ACHN (cell line): ENCODE data around the gene LAMC3.

ENCODE experiments used
- DNase-seq: peaks from one replicate; pipeline ENCODE4 v3.0.0-alpha.2; 2015
- in situ Hi-C: cut with HindIII; loops from 2 replicates; pipeline ENCODE4 v1.10.0; 2017; ENCODE audit warnings: low sequenced_read_pairs, low pct_ligation_motif_present, low pct_unique_long_range_greater_than_20kb

The LAMC3 gene

DNA sequence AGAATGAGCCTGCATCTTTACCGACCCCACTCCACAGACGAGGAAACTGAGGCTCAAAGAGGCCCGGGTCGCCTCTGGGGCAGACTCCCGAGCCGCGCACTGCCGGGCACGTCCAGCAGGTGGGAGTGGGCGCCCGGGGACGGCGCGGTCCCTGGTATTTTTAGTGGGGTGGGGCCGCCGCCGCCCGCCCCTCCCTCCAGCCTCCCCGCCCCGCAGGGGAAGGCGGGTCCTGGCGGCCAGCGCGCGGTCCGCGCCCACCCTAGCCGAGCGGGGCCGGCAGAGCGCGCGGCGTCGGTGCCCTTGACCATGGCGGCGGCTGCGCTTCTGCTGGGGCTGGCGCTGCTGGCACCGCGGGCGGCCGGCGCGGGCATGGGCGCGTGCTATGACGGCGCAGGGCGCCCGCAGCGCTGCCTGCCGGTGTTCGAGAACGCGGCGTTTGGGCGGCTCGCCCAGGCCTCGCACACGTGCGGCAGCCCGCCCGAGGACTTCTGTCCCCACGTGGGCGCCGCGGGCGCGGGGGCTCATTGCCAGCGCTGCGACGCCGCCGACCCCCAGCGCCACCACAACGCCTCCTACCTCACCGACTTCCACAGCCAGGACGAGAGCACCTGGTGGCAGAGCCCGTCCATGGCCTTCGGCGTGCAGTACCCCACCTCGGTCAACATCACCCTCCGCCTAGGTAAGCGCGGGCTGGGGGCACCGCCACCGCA is at the start of gene LAMC3:
Gene LAMC3, plus strand, starts transcription at position 266 of the 710 bp plus-strand sequence. Its CDS starts 41 bp downstream, at position 307.
- in situ Hi-C loops: no loop called here
- DNase-seq: peak; percentile 41

DNA sequence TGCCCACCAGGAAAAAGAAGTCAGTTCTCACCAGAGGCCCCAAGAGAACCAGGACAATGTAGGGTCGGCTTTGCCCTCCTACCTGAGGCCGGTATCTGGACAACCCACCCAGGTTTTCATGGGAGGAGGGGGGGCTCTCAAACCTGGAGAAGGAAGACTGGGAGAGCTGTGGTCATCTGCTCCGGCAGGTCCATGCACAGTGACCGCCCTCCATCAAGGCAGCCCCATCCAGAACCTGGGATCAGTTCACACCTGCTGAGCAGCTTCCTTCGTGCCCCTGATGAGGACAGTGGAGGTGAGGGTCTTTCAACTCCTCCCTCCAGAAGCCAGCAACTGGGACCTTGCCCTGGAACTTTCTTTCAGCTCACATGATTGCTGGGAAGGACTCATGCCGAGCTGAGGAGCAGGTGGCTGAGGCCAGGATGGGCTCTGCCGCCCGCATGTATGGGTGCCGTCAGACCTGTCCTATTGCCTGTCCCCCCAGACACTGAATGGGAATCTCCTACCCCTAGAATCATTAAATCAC is 49.1 kb upstream of the LAMC3 start:
- no peak for DNase-seq
- in situ Hi-C loops: no loop called here

DNA sequence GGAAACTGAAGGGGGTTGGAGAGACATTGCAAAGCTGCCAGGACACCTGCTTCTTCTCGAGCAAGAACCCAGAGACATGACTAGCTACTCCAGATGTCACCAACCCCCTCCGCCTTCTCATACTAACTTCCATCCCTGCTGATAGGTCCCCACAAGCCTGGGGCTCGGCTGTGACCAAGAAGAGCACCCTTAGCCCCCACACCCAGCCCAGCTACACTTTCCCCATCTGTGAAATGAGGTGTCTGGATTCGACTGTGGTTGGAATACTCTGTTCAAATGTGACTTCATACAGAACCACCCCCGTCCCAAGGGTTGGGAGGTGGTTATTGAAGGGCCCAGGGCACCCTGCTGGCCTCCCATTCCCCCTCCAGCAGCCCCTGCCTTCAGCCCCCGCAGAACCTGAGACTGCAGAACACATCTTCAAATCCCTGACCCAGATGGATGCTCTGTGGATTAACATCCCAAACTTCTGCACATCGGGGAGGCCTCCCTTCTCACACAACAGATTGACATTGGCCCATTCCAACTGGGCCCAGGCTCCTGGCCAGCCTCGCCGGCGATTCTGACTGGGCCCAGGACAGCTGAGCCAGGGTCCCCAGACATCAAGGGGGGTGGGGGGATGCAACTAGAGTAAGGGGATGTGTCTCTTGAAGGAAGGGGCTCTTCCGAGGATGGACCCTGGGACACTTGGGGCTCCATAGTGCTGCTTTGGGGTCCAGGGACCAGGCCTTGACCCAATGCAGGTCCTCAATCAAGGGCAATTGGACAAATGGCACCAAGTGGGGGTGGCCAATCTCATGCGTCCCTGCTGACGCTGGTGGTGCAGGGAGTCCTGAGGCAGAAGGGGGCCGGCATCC is 48.2 kb upstream of the LAMC3 start:
- DNase-seq: no peak
- in situ Hi-C loops: no loop called here

DNA sequence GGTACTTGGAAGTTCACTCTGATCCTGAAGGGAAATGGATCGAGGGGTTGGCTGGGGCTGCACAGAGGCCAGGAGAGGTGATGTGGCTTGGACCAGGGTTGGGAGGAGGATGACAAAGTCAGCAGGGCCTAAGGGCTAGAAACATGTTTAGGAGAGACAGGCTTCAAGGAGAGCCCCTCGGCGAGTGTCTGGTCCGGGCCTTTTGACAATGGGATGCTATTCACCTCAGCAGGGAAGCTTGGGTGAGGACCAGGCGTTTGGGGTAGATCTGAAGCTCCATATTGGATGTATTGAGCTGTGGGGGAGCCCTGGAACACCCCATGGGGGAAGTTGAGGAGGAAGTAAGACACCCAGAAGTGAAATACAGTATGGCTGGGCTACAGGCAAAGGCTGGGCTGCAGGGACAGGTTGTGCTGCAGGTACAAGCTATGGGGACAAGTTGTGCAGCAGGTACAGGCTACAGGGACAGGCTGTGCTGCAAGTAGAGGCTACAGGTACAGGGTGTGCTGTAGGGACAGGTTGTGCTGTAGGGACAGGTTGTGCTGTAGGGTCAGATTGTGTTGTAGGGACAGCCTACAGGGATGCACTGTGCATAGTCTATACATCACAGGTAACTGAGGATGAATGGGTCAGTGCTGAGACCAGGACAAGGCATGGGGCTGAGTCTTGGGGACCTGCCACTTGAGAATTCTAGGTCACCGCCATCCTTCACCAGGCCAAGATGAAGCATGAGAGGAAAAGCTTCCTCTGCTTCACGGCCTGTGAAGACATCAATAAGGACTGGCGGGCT is 47.3 kb upstream of the LAMC3 start:
- in situ Hi-C loops: no loop called here
- DNase-seq: no peak

DNA sequence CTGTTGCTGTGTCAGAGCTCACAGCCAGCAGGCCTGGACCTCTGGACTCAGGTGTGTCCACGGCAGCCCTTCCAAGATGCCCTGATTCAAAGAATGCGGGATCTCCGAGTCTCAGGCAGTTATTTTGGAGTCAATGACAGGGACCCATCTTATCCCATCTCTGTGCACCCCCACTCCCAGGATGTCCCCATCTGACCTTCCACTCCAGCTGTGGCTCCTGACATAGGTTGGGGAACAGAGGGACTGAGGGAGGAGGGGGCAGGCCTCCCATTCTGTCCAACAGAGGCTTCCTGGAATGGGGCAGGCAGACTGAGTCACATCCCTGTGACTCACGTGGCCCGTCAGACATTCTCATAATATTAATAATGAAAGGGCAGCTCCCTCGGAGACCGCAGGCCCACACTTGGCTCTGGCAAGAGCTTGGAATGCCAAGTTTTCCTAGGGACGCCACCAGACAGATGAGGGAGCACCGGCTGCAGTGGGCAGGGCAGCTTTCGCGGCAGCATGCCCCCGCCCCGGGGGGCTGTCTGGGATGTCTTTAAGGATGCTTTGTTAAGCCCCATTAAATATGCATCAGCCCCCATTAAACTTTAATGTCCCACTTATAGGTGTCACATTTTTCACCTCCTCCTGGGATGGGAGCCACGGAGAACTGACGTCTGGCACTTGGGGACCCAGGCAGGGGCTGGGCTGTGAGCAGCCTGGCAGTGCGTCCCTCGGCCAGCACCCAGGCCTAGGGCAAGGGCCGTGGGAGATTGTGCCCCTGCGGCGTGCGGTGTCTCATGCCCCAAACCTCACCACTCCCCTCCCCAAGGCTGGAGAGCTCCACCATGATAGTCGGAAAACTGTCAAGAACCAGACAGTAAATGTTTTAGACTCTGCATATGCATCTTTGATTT is 46.3 kb upstream of the LAMC3 start:
- peak; percentile 94 for DNase-seq
- in situ Hi-C loops: no loop called here

DNA sequence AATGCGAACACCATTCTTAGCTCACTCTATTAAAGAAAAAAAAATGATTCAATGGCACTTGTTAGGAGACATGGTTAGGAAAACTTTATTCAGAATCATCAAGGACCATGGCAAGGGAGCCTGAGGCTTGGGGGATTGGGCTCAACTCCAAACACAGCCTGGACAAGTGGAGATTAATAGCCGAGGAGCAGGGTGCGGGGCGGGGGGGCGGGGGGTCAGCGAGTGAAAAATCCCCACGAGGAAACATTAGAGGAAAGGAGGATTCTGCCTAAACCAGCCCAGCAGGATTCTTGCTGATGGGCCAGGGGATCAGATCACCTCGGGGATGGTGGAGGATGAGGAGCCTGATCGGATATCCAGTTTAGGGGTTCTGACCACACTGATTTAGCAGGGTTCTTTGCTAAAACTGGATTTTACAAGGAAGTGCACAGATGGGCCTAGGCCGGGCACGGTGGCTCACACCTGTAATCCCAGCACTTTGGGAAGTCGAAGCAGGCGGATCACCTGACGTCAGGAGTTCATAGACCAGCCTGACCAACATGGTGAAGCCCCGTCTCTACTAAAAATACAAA is 45.6 kb upstream of the LAMC3 start:
- DNase-seq: no peak
- in situ Hi-C loops: no loop called here

DNA sequence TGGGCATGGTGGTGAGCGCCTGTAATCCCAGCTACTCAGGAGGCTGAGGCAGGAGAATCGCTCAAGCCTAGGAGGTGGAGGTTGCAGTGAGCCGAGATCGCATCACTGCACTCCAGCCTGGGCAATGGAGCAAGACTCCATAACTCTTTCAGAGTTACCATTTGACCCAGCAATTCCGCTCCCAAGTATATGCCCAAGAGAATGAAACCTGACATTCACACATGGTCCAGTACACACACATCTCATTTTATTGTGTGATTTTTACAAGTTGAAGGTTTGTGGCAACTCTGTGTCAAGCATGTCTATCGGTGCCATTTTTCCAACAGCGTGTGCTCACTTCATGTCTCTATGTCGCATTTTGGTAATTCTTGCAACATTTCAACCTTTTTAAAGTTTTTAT is 45.1 kb upstream of the LAMC3 start:
- in situ Hi-C loops: no loop called here

DNA sequence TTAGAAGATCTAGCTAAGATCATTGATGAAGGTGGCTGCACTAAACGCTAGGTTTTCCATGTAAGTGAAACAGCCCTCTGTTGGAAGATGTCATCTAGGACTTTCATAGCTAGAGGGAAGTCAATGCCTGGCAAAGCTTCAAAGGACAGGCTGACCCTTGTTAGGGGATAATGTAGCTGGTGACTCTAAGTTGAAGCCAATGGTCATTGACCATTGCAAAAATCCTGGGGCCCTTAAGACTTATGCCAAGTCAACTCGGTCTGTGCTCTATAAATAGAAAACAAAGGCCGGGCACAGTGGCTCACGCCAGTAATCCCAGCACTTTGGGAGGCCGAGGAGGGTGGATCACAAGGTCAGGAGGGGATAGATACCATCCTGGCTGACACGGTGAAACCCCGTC is 43.3 kb upstream of the LAMC3 start:
- in situ Hi-C loops: no loop called here
- no peak for DNase-seq

More for the DNA sequence above, 45.1 kb upstream of the LAMC3 start:
- no peak for DNase-seq

DNA sequence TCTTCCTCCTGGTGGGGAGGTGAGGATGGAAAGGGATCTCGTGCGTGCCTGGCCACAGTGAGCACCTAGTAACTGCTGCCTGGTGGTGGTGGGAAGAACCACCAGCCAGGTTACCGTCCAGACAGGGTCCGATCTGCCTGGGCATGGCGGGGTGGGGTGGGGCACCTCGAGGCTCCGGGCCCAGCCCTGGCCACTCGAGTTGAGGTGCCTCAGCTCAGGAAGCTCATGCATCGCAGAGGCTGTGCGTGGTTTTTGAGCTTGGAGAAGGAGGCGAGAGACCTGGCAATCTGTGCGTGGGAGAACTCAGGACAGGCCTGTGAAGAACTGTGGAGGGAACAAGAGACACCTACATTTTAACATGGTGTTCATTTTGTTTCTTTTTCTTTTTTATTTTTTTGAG is 38.9 kb upstream of the LAMC3 start:
- in situ Hi-C loops: no loop called here
- no peak for DNase-seq

DNA sequence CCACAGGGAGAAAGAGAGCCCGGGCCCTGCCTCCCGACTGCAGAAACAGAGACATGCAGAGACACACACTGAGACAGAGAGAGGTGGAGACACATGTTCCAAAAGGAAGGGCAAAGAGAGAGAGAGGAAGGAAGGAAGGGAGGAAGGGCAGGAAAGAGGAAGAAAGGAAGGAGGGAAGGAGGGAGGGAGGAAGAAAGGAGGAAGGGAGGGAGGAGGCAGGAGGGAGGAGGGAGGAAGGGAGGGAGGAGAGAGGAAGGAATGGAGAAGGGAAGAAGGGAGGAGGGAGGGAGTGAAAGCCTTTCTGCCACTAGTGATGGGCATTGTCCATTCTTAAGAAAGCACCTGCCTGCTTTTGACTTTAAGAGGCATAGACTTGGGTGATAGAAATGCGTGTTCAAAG is 38.1 kb upstream of the LAMC3 start:
- DNase-seq: no peak
- in situ Hi-C loops: no loop called here

DNA sequence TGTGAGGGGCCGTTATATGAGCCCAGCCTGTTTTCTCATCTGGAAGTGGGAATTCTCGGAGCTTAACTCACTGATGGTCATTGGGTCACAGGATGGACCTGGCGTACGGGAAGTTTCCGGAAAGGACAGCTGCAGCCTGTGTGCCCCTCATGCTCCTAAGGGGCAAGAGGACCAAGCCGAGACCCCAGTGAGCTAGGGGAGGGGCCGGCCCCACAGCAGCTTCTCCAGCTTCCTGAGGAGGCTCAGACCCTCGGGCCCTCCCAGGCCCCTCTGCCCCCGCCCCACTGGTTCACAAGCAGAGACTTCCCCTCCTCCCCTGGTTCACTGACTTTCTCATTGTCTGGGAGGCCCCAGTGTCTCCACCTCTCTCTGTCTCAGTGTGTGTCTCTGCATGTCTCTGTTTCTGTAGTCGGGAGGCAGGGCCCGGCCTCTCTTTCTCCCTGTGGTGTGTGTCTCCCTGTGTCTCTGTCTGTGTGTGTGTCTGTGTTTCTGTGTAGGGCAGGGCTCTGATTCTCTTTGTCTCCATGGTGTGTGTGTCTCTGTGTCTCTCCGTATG is 37.6 kb upstream of the LAMC3 start:
- no peak for DNase-seq
- in situ Hi-C loops: no loop called here

DNA sequence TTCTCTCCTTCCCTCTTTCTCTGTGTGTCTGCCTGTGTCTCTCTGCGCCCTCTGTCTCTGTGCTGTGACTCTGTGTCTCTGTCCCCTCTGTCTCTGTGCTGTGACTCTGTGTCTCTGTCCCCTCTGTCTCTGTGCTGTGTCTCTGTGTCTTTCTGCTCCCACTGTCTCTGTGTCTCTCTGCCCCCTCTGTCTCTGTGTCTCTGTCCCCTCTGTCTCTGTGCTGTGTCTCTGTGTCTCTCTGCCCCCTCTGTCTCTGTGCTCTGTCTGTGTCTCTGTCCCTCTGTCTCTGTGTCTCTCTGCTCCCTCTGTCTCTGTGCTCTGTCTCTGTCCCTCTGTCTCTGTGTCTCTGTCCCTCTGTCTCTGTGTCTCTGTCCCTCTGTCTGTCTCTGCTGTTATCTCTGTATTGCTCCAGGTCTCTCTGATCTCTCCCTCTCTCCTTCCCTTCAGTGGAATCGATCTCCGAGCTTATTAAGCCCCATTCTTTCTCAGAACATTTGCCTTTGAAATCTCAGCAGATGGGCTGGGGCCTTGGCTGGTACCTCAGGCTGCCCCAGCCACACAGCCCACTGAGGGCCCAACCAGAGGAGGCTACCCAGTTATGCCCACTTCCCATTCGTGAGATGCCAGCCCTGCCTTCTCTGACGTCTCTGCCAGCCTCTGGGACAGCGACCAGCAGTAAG is 36.6 kb upstream of the LAMC3 start:
- in situ Hi-C loops: no loop called here
- DNase-seq: no peak

DNA sequence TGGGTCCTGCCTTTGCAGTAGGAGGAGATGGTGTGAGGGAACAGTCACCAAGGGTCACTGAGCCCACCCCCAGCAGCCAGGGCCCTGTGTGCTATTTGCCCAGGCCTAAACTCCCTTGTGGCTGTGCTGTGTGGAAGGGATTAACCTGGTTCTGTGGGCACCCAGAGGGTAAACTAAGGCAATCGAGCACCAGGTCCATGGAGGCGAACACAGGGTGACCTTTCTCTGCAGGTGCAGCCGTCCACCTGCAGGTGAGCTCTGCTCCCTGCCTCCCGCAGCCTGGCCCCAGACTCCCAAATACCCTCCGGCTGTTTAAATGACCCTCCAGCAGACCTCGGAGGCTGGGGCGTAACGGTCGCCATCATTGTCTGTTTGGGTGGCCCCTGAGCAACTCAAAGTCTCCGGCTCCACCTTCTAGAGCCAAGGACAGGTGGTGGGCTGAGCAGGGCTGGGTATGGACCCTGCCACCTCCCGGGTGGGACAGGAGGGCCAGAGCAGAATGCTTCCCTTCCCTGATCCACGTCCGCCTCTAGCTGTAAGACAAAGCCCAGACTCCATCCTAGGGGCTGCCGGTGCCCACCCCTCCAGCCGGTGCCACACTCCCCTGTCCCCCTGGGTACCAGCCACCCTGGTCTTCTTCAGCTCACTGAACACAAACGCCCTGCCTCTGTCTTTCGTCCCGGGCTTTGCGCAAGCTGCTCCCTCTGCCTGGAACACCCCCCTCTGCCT is 35.9 kb upstream of the LAMC3 start:
- DNase-seq: no peak
- in situ Hi-C loops: no loop called here

DNA sequence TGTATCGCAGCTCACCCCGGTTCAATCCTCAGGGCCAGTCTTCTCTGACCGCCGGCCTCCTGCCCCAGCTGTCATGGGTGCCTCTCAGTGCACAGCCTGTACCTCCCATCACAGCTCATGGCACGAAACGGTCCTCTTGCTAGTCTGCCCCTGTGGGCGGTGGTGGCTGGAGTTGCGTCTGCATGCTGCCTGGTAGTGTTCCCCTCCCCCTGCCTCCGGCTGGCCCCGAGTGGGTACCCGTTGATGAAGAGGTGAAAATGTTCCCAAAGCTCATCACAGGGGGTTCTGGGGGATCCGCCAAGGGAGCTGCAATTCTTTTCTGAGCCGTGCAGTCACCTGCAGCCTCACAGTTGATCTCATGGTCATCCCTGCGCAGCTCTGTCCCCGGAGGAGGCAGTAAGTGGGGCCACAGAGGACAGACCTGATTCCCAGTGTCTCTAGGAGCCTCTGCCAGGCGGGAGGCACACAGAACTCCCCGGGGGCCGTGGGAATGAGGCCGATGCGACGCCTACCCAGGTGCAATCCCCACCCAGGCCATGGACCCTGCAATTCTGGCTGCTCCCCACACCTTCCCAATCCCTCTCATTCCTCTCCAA is 35.2 kb upstream of the LAMC3 start:
- no peak for DNase-seq
- in situ Hi-C loops: no loop called here

DNA sequence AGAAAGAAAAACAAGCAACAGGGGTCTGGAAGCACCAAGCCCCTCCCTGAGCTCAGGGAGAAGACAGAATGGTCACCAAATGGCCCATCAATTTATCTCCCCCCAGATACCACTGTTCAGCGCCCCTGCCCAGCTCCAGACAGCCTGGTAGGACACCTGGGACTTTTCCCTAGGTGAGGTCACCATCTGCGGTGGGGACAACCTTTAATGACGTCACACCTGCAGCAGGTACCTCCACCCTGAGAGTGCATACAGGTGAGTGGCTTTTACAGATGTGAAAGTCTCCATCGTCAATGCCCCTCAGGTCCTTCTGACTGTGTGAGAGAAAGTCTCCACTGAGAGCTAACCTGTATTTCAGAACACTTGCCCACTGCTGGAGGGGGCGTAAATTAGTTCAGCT is 34.3 kb upstream of the LAMC3 start:
- in situ Hi-C loops: no loop called here
- DNase-seq: no peak

DNA sequence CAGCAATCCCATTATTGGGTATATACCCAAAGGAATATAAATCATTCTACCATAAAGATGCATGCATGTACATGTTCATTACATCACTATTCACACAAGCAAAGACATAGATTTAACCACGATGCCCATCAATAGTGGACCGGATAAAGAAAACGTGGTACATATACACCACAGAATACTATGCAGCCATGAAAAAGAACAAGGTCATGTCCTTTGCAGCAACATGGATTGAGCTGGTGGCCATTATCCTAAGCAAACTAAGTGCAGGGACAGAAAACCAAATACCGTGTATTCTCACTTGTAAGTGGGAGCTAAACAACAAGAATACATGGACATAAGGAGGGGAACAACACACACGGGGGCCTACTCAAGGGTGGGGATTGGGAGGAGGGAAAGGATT is 33.8 kb upstream of the LAMC3 start:
- in situ Hi-C loops: no loop called here
- no peak for DNase-seq
